Right lobe of liver (tissue), 4 donors: ENCODE results near the gene ERCC6L2.

ENCODE experiments used
- POLR2A ChIP-seq: fragments of 450-650 bp; IDR thresholded peaks from one replicate; pipeline ENCODE4 v1.6.1; 2017; ENCODE audit warnings: antibody characterized with exemption, mild to moderate bottlenecking
- TF ChIP-seq, protein P1 (sequence below), 4 donors: fragments of 200-600 bp in 3 of 4; fragments of 450-650 bp in 1 of 4; IDR thresholded peaks; one replicate each; pipeline versions ENCODE4 v1.5.1 to v1.8.0; 2016 to 2022; ENCODE audit warnings: antibody characterized with exemption in 4 of 4, mild to moderate bottlenecking in 2 of 4
- donor health status: DM: no; HTN: no; CAD: no.
- donor health status: DM: no; HTN: no; CAD: no.
- donor health status: DM: no; HTN: yes; CAD: no.

DNA sequence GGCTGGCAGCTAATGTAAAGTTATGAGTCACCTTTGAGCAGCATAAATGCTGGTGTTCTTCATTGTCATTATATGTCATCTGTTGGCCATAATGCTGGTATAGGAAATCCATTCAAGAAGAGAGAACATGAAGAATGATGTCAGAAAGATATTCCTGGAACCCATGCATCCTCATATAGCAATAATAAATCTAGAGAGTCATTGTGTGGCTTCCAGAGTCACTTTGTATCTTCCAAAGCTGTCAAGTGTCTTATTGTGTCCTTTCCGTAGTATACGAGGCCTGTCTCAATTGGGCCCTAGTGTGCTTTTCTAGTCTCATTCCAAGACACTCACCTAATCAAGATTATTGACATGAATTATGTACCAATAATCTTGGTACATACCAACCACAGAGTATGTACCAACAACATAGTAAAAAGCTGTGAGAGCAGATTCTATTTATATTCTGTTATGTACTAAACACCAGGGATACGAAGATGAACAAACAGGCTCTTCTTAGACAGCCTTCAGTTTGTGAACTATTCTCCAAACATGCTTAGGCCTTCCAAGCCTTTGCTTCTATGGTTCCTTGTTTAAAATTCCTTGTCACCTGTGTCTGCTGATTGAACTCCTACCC is 110.1 kb downstream of the ERCC6L2 start:
- TF ChIP-seq, protein P1, sequence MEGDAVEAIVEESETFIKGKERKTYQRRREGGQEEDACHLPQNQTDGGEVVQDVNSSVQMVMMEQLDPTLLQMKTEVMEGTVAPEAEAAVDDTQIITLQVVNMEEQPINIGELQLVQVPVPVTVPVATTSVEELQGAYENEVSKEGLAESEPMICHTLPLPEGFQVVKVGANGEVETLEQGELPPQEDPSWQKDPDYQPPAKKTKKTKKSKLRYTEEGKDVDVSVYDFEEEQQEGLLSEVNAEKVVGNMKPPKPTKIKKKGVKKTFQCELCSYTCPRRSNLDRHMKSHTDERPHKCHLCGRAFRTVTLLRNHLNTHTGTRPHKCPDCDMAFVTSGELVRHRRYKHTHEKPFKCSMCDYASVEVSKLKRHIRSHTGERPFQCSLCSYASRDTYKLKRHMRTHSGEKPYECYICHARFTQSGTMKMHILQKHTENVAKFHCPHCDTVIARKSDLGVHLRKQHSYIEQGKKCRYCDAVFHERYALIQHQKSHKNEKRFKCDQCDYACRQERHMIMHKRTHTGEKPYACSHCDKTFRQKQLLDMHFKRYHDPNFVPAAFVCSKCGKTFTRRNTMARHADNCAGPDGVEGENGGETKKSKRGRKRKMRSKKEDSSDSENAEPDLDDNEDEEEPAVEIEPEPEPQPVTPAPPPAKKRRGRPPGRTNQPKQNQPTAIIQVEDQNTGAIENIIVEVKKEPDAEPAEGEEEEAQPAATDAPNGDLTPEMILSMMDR (IDR thresholded peaks at IDR 0.05) = no peak
- no peak for TF ChIP-seq POLR2A
